Gastrocnemius medialis (tissue), 4 donors: ENCODE measurements around the gene NLRP9.

Experiments used
- POLR2A ChIP-seq, 2 donors: fragments of 450-650 bp; IDR thresholded peaks; one replicate each; pipeline ENCODE4 v1.6.1; 2017; ENCODE audit warnings: antibody characterized with exemption in 2 of 2, mild to moderate bottlenecking in 2 of 2, moderate library complexity in 2 of 2
- TF ChIP-seq, protein P1 (sequence below), 5 experiments: fragments of 450-650 bp in 3 of 5; fragments of 200-600 bp in 2 of 5; sonication (generic) in 2 of 5; IDR thresholded peaks in 4 of 5; conservative IDR thresholded peaks in 1 of 5; 1 replicate in 4 of 5; 2 replicates in 1 of 5; pipeline ENCODE4 v1.5.1; 2016 to 2019; ENCODE audit warnings: antibody characterized with exemption in 5 of 5, mild to moderate bottlenecking in 3 of 5, moderate library complexity in 3 of 5

- TF ChIP-seq, protein P1, sequence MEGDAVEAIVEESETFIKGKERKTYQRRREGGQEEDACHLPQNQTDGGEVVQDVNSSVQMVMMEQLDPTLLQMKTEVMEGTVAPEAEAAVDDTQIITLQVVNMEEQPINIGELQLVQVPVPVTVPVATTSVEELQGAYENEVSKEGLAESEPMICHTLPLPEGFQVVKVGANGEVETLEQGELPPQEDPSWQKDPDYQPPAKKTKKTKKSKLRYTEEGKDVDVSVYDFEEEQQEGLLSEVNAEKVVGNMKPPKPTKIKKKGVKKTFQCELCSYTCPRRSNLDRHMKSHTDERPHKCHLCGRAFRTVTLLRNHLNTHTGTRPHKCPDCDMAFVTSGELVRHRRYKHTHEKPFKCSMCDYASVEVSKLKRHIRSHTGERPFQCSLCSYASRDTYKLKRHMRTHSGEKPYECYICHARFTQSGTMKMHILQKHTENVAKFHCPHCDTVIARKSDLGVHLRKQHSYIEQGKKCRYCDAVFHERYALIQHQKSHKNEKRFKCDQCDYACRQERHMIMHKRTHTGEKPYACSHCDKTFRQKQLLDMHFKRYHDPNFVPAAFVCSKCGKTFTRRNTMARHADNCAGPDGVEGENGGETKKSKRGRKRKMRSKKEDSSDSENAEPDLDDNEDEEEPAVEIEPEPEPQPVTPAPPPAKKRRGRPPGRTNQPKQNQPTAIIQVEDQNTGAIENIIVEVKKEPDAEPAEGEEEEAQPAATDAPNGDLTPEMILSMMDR (IDR thresholded peaks at IDR 0.05 in 4 of 5, conservative IDR thresholded peaks at IDR 0.05 in 1 of 5): no peak
- TF ChIP-seq POLR2A (IDR thresholded peaks at IDR 0.05): no peak
These were observed 43.3 kb downstream of the NLRP9 start for GRCh38 chr19:55694656-55695491.
